ENCODE data around the gene ELOVL1. TPM values are rescaled to one million over a fixed set of nuclear protein-coding genes. Genes with fewer than 3 reads are reported as not detected.
"Not testable (repeated sequence)": the region's sequence is repeated elsewhere in the genome, so short reads cannot be mapped to it uniquely, and the experiment has no call there.

Gene ELOVL1
- total RNA-seq, 1 donor from 2014 or later: 40.3 TPM

DNA sequence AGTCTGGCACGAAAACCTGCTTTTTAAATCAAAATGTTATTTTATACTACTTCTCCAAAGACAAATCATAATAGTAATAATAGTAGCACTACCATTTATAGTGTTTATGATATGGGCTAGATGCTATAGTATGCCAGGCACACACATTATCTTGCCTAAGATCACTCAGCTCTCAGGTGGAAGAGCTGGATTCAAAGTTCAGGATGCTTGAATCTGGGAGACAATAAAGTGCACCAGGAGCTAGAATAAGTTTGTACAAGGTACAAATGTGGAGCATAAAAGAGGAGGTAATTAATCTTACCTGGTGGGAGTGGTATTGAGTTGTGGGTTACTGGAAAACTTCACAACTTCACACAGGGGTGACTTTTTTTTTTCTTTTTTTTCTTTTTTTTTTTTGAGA is 10.0 kb upstream of the ELOVL1 start:
- Mint-ChIP-seq H3K27me3 (ENCODE audit: low read depth) (no peaks in the 10 kb centered on the region), H3K9me3 (no peaks in the 10 kb centered on the region), H3K4me1 (no peaks in the 10 kb centered on the region), H3K27ac (no peak overlapping the region), H3K4me3 (no peak overlapping the region), H3K36me3 (peaks cover 9% of the 10 kb centered on the region)
- TF ChIP-seq, protein P1, sequence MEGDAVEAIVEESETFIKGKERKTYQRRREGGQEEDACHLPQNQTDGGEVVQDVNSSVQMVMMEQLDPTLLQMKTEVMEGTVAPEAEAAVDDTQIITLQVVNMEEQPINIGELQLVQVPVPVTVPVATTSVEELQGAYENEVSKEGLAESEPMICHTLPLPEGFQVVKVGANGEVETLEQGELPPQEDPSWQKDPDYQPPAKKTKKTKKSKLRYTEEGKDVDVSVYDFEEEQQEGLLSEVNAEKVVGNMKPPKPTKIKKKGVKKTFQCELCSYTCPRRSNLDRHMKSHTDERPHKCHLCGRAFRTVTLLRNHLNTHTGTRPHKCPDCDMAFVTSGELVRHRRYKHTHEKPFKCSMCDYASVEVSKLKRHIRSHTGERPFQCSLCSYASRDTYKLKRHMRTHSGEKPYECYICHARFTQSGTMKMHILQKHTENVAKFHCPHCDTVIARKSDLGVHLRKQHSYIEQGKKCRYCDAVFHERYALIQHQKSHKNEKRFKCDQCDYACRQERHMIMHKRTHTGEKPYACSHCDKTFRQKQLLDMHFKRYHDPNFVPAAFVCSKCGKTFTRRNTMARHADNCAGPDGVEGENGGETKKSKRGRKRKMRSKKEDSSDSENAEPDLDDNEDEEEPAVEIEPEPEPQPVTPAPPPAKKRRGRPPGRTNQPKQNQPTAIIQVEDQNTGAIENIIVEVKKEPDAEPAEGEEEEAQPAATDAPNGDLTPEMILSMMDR (IDR thresholded peaks at IDR 0.05; ENCODE audit: unreplicated experiment): no peak
- no peak for DNase-seq (ENCODE audit: low spot score in 2 of 2, unreplicated experiment in 2 of 2)

DNA sequence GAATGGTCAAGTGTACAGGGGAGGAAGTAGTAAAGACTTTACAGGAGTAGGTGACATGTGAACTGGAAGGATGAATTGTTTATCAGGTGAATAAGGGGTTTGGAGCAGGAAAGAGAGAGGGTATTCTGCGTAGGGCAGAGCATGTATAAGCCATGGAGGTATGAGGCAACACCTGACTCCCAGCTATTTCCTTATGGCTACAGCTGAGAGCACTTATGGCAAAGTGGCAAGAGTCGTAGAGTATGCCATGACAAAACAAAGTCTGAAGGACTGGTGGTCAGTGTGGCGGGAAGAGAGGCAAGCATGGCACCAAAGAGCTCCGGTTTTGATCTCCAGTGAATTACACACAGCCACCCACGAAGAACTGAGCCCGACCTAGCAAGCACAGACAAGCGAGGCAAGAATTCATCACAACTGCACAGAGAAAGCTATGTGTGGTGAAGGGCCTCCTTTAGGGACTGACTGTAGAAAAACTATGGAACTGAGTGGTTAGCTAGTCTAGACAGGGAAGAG is 9.0 kb upstream of the ELOVL1 start:
- Mint-ChIP-seq H3K27me3 (ENCODE audit: low read depth) (no peaks in the 10 kb centered on the region), H3K27ac (no peak overlapping the region)

DNA sequence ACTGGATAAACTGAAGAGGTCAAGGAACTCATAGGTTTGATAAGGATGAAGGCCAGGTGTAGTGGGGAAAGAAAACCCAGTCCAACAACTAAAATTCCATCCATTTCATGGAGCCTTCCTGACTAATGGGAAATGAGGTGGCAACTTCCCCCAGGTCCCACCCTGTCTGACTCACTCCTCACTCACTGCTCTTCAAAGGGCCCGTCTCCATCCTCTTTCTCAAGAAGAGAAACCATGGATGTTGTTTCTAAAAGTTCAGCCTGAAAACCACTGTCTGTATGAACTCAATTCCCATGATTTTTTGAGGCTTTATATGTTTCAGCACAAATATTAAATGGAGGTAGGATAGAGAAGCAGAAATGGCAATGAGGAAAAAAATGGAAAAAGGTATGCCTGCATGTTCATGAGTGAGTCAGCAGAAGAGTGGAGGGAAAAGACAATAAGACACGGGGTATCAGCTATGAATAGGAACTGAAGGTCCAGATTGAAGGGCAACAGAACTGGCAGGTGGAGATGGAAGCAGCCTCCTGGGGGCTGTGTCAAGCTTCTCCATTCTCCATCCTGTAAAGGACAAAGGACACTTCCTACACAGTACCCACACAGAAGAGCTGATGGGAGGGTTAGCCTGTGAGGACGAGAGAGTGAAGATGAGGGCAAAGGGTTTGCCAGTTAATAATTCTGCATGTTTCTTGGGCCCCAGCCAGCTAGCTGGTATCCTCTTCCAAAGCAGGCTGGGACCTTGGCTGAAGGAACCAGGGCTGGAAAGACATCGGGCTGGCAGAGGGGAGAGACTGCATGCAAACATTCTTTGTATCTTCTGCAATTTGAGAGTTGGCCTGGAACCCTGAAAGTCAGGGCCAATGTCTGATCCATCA is 5.5 kb upstream of the ELOVL1 start:
- no peak for DNase-seq (ENCODE audit: low spot score in 2 of 2, unreplicated experiment in 2 of 2)
- Mint-ChIP-seq H3K4me1 (peaks cover 7% of the 10 kb centered on the region), H3K27ac (no peak overlapping the region), H3K4me3 (no peak overlapping the region), H3K36me3 (peaks cover 3% of the 10 kb centered on the region), H3K27me3 (ENCODE audit: low read depth) (no peaks in the 10 kb centered on the region), H3K9me3 (no peaks in the 10 kb centered on the region)
- TF ChIP-seq, protein P1 (IDR thresholded peaks at IDR 0.05; ENCODE audit: unreplicated experiment): no peak

More for the DNA sequence above, 9.0 kb upstream of the ELOVL1 start:
- no peak for DNase-seq (ENCODE audit: low spot score in 2 of 2, unreplicated experiment in 2 of 2)
- Mint-ChIP-seq H3K4me1 (no peaks in the 10 kb centered on the region), H3K36me3 (peaks cover 9% of the 10 kb centered on the region), H3K4me3 (no peak overlapping the region), H3K9me3 (no peaks in the 10 kb centered on the region)
- TF ChIP-seq, protein P1 (IDR thresholded peaks at IDR 0.05; ENCODE audit: unreplicated experiment): no peak

DNA sequence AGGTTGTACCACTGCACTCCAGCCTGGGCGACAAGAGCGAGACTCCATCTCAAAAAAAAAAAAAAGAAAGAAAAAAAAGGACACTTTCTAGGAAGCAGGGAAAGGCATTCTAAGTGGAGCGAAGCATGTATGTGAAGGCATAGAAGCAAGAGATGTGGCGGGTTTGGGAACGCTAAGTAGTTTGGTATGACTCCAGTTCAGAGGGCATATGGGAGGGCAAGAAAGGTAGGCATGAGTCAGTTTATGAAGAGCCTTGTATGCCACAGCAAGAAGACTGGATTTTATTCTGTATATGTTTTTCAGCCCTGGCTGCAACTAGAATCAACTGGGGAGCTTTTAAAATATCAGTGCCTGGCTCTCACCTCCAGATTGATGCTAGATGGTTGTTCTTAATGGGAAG is 4.4 kb upstream of the ELOVL1 start:
- DNase-seq (ENCODE audit: low spot score in 2 of 2, unreplicated experiment in 2 of 2): no peak
- Mint-ChIP-seq H3K4me3 (no peak overlapping the region), H3K27me3 (ENCODE audit: low read depth) (no peaks in the 10 kb centered on the region), H3K27ac (no peak overlapping the region), H3K36me3 (peaks cover 3% of the 10 kb centered on the region), H3K9me3 (no peaks in the 10 kb centered on the region), H3K4me1 (peaks cover 11% of the 10 kb centered on the region)
- TF ChIP-seq, protein P1 (IDR thresholded peaks at IDR 0.05; ENCODE audit: unreplicated experiment): no peak

DNA sequence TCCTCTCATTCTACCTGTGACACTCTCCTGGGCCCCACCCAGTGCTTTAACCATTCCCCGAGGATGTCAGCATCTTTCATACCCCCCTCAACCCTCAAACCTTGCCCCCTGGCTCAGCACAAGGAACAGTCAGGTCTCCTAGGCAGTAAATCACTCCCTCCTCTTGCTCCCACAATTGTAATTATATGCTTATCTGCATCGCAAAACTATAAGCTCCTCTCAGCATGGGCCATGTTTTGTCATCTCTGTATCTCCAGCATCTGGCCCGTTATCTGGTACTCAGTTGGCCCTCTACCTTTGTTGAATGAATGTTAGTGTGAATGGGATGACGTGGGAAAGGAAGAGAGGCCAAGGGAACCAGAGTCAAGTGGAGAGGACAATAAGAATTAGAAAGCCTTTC is 2.8 kb upstream of the ELOVL1 start:
- peaks cover 25% of the 10 kb centered on the region for H3K4me1 Mint-ChIP-seq
- no peak for DNase-seq (ENCODE audit: low spot score in 2 of 2, unreplicated experiment in 2 of 2)
- H3K27me3 Mint-ChIP-seq (ENCODE audit: low read depth): no peaks in the 10 kb centered on the region
- H3K27ac Mint-ChIP-seq: no peak overlapping the region
- TF ChIP-seq, protein P1 (IDR thresholded peaks at IDR 0.05; ENCODE audit: unreplicated experiment): no peak
- H3K36me3 Mint-ChIP-seq: peaks cover 1% of the 10 kb centered on the region
- H3K4me3 Mint-ChIP-seq: no peak overlapping the region
- no peaks in the 10 kb centered on the region for H3K9me3 Mint-ChIP-seq

DNA sequence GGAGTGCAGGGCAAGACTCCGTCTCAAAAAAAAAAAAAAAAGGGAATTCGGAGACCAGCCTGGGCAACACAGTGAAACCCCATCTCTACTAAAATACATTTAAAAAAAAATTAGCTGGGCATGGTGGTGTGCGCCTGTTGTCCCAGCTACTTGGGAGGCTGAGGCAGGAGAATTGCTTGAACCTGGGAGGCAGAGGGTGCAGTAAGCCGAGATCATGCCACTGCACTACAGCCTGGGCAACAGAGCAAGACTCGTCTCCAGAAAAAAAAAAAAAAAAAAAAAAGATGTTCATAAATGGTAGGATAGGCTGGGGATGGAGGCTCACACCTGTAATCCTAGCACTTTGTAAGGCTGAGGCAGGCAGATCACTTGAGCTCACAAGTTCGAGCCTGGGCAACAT is 2.0 kb upstream of the ELOVL1 start:
- not testable (repeated sequence) for H3K9me3 Mint-ChIP-seq; DNase-seq (ENCODE audit: low spot score in 2 of 2, unreplicated experiment in 2 of 2); H3K27me3 Mint-ChIP-seq (ENCODE audit: low read depth); H3K4me3 Mint-ChIP-seq; H3K36me3 Mint-ChIP-seq; H3K27ac Mint-ChIP-seq
- H3K4me1 Mint-ChIP-seq: peaks cover 29% of the 10 kb centered on the region

Data from mesothelial cell of epicardium (in vitro differentiated cells).